Tibial artery (tissue), 4 donors: ENCODE measurements around the gene MSH6.
"Not testable (repeated sequence)": the region's sequence is repeated elsewhere in the genome, so short reads cannot be mapped to it uniquely, and the experiment has no call there.

Experiments
- DNase-seq, 2 donors: peaks; one replicate each; pipeline ENCODE4 v3.0.0-alpha.2; 2019
- H3K27ac ChIP-seq, 2 donors: fragments of 200-600 bp; sonication (generic) in 1 of 2; 1 replicate in 1 of 2; 2 replicates in 1 of 2; pipeline ENCODE4 v1.5.1; 2018 to 2019; ENCODE audit warnings: mild to moderate bottlenecking in 1 of 2
- H3K27me3 ChIP-seq, 2 donors: fragments of 200-600 bp; sonication (generic) in 1 of 2; one replicate each; pipeline versions ENCODE4 v1.5.1 to v1.6.0; 2016 to 2019
- H3K36me3 ChIP-seq, 3 donors: fragments of 200-600 bp; sonication (generic) in 2 of 3; one replicate each; pipeline ENCODE4 v1.5.1; 2016 to 2019; ENCODE audit warnings: mild to moderate bottlenecking in 2 of 3
- H3K4me1 ChIP-seq, 4 donors: fragments of 200-600 bp; sonication (generic) in 2 of 4; 1 replicate in 3 of 4; 2 replicates in 1 of 4; pipeline ENCODE4 v1.5.1; 2016 to 2019
- H3K4me3 ChIP-seq, 2 donors: fragments of 200-600 bp; sonication (generic) in 1 of 2; 1 replicate in 1 of 2; 2 replicates in 1 of 2; pipeline ENCODE4 v1.5.1; 2018 to 2019; ENCODE audit warnings: mild to moderate bottlenecking in 2 of 2
- H3K9me3 ChIP-seq, 3 donors: fragments of 200-600 bp; sonication (generic) in 1 of 3; one replicate each; pipeline ENCODE4 v1.5.1; 2016 to 2019
- intact Hi-C: fragments of 100-400 bp; cut with DNase I; formaldehyde crosslinking; loops from one replicate; pipeline ENCODE4 v1.15.0; 2023; ENCODE audit warnings: low total_unique reads
- TF ChIP-seq, protein P1 (sequence below), 2 experiments: fragments of 200-600 bp in 1 of 2; fragments of 450-650 bp in 1 of 2; IDR thresholded peaks; one replicate each; pipeline ENCODE4 v1.5.1; 2017 to 2019; ENCODE audit warnings: antibody characterized with exemption in 2 of 2, mild to moderate bottlenecking in 1 of 2, moderate library complexity in 1 of 2

Gene MSH6

DNA sequence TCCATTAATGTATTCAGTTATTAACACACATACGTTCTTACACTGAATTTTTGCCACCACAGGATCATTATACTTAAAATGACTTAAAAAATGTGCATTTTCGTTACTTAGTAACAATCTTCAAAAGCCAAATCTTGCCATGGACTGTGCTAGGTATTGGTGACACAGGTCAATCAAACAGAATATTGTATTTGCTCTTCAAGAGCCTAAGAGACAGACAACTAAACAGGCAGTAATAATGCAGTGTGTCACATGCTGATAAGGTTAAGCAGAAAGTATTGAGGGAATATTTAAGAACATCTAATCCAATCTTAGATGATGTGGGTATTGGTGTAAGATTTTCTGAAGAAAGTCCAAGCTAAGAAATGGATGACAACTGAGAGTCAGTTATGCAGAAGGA is 66.4 kb downstream of the MSH6 start:
- peaks cover 0 to 48% (median 4%) of the 10 kb centered on the region in 4 donors for H3K4me1 ChIP-seq
- no peak for DNase-seq
- no peaks in the 10 kb centered on the region for H3K27me3 ChIP-seq
- no peaks in the 10 kb centered on the region for H3K9me3 ChIP-seq
- H3K4me3 ChIP-seq, result no peak overlapping the region
- no peak overlapping the region for H3K27ac ChIP-seq
- TF ChIP-seq, protein P1, sequence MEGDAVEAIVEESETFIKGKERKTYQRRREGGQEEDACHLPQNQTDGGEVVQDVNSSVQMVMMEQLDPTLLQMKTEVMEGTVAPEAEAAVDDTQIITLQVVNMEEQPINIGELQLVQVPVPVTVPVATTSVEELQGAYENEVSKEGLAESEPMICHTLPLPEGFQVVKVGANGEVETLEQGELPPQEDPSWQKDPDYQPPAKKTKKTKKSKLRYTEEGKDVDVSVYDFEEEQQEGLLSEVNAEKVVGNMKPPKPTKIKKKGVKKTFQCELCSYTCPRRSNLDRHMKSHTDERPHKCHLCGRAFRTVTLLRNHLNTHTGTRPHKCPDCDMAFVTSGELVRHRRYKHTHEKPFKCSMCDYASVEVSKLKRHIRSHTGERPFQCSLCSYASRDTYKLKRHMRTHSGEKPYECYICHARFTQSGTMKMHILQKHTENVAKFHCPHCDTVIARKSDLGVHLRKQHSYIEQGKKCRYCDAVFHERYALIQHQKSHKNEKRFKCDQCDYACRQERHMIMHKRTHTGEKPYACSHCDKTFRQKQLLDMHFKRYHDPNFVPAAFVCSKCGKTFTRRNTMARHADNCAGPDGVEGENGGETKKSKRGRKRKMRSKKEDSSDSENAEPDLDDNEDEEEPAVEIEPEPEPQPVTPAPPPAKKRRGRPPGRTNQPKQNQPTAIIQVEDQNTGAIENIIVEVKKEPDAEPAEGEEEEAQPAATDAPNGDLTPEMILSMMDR (IDR thresholded peaks at IDR 0.05), result no peak
- intact Hi-C loops, result no loop called here
- no peaks in the 10 kb centered on the region for H3K36me3 ChIP-seq

DNA sequence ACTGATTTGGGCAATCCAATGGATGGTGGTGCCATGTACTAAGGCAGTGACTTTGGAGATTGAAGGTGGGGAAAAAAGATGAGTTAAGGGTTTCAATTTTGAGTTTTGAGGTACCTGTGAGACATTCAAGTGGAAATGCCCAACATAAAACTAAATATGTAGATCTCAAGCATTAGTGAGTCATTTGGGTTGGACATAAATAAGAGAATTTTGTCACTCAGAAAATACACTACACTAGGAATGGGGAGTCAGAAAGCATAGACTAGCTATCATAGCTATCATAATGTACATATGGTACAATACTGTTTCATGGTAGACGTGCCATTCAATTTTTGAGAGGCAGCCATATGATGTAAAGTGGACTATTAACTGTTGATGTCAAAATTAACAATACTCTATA is 67.3 kb downstream of the MSH6 start:
- intact Hi-C loops, result loop anchor here (10.0 kb wide), 1 partner anchor 575 kb away; no protein-coding TSS in a partner anchor
- TF ChIP-seq, protein P1 (IDR thresholded peaks at IDR 0.05), result no peak

DNA sequence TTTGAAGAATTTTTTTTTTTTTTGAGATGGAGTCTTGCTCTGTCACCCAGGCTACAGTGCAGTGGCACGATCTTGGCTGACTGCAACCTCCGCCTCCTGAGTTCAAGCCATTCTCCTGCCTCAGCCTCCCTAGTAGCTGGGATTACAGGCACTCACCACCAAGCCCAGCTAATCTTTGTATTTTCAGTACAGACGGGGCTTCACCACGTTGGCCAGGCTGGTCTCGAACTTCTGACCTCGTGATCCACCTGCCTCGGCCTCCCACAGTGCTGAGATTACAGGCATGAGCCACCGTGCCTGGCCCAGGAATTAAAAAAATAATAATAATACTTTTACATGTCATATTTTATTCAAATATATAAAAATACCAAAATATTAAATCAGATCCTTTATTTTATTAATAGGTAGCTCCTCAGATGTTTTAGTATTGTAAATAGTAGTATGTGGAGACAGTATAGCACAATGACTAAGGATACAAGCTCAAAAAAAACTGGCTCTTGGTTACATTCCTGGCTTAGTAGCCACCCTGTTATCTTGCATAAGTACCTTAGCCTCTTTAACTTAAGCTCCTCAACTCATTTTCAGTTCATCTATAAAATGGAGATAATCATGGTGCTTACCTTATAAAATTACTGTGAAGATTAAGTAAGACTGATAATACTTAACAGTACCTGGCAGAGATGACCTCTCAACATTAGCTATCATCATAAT is 70.3 kb downstream of the MSH6 start:
- DNase-seq, H3K36me3 ChIP-seq, H3K4me3 ChIP-seq, H3K9me3 ChIP-seq, H3K27ac ChIP-seq, H3K27me3 ChIP-seq: not testable (repeated sequence)
- intact Hi-C loops, result loop anchor here (10.0 kb wide), 1 partner anchor 572 kb away; no protein-coding TSS in a partner anchor
- peaks cover 0 to 67% (median 2%) of the 10 kb centered on the region in 4 donors for H3K4me1 ChIP-seq

More for the DNA sequence above, 67.3 kb downstream of the MSH6 start:
- Histone ChIP-seq H3K27me3 (no peaks in the 10 kb centered on the region), H3K36me3 (no peaks in the 10 kb centered on the region), H3K9me3 (no peaks in the 10 kb centered on the region), H3K4me1 (peaks cover 0 to 50% (median 4%) of the 10 kb centered on the region in 4 donors), H3K4me3 (no peak overlapping the region), H3K27ac (no peak overlapping the region)
- no peak for DNase-seq
